Stimulated activated CD4-positive, alpha-beta T cell treated with anti-CD3 and anti-CD28 coated beads, Interleukin-2, amount 100 ng/mL, for 24 hours (primary cell): Measurements from ENCODE around the gene UBA1.

ENCODE experiments used
- DNase-seq, 2 donors: peaks; one replicate each; pipeline ENCODE4 v3.0.0-alpha.2; 2020

The UBA1 gene

GRCh38 chrX:47170861-47171692, 22.6 kb upstream of the UBA1 start:
- DNase-seq: no peak

- DNase-seq: no peak
These were observed 21.6 kb upstream of the UBA1 start for GRCh38 chrX:47171996-47172395.

GRCh38 chrX:47172549-47172948, 21.1 kb upstream of the UBA1 start:
- DNase-seq: no peak

- DNase-seq: no peak
These were observed 20.4 kb upstream of the UBA1 start for GRCh38 chrX:47172971-47173792.

- DNase-seq: no peak
These were observed 19.3 kb upstream of the UBA1 start for GRCh38 chrX:47174376-47174775.

- no peak for DNase-seq
These were observed 18.6 kb upstream of the UBA1 start for GRCh38 chrX:47174846-47175587.

- DNase-seq: no peak
These were observed 18.0 kb upstream of the UBA1 start for GRCh38 chrX:47175588-47175980.

GRCh38 chrX:47176101-47176740, 17.4 kb upstream of the UBA1 start:
- DNase-seq: no peak

- DNase-seq: no peak
These were observed 16.6 kb upstream of the UBA1 start for GRCh38 chrX:47177079-47177478.

- no peak for DNase-seq
These were observed 15.3 kb upstream of the UBA1 start for GRCh38 chrX:47178337-47178736.

- DNase-seq: no peak
These were observed 14.3 kb upstream of the UBA1 start for GRCh38 chrX:47179221-47179927.

- no peak for DNase-seq
These were observed 13.7 kb upstream of the UBA1 start for GRCh38 chrX:47179928-47180255.

- DNase-seq: no peak
These were observed 13.3 kb upstream of the UBA1 start for GRCh38 chrX:47180346-47180745.

- DNase-seq: no peak
These were observed 12.3 kb upstream of the UBA1 start for GRCh38 chrX:47181301-47181700.

- no peak for DNase-seq
These were observed 11.4 kb upstream of the UBA1 start for GRCh38 chrX:47182106-47182700.

GRCh38 chrX:47184486-47184885, 9.1 kb upstream of the UBA1 start:
- DNase-seq: no peak

- DNase-seq: no peak
These were observed 8.4 kb upstream of the UBA1 start for GRCh38 chrX:47185241-47185640.

- no peak for DNase-seq
These were observed 7.4 kb upstream of the UBA1 start for GRCh38 chrX:47186096-47186740.

- no peak for DNase-seq
These were observed 6.4 kb upstream of the UBA1 start for GRCh38 chrX:47187106-47187677.

- no peak for DNase-seq
These were observed 3.7 kb upstream of the UBA1 start for GRCh38 chrX:47189906-47190305.
